PC-3 (cell line): Measurements from ENCODE around the gene LMNTD1. TPM values are rescaled to one million over a fixed set of nuclear protein-coding genes. Genes with fewer than 3 reads are reported as not detected.

Source experiments
- ATAC-seq: fragments of 200-7000 bp; cut with Tn5 transposase; 2 replicates; pipeline ENCODE4 v1.9.1; 2020; ENCODE audit warnings: mild to moderate bottlenecking, moderate library complexity
- BruUV-seq: library from RNA; stranded (reverse); fragments of 400-500 nt; replicated peaks from 2 replicates; lab custom pipeline; 2021; lab: Mats Ljungman, UMichigan
- CTCF ChIA-PET: fragments of 300-600 bp; sonication (Branson Sonifier 250); formaldehyde crosslinking; loops from one replicate; lab custom pipeline; 2022; ENCODE audit warnings: antibody characterized with exemption; lab: Charles Lee
- POLR2A ChIA-PET: fragments of 300-600 bp; sonication (Branson Sonifier 250); formaldehyde crosslinking; loops from one replicate; lab custom pipeline; 2022; ENCODE audit warnings: antibody characterized with exemption; ENCODE audit not compliant: unreplicated experiment; lab: Charles Lee
- DNase-seq: peaks from one replicate; pipeline ENCODE4 v3.0.0-alpha.2; 2015
- H2AFZ ChIP-seq: fragments of 300-600 bp; sonication (generic); 2 replicates; pipeline ENCODE4 v1.6.0; 2016; ENCODE audit warnings: antibody characterized with exemption, low read length
- H3F3A ChIP-seq: fragments of 300-600 bp; sonication (generic); one replicate; pipeline ENCODE4 v1.6.0; 2017; ENCODE audit warnings: antibody characterized with exemption, low read length, control low read depth, mild to moderate bottlenecking; ENCODE audit not compliant: unreplicated experiment
- H3K27ac ChIP-seq: fragments of 300-600 bp; sonication (generic); 2 replicates; pipeline ENCODE4 v1.5.1; 2016; ENCODE audit warnings: mild to moderate bottlenecking, low read length
- H3K27me3 ChIP-seq: fragments of 300-600 bp; sonication (generic); 2 replicates; pipeline ENCODE4 v1.6.1; 2016; ENCODE audit warnings: low read length, mixed read lengths
- H3K36me3 ChIP-seq: fragments of 300-600 bp; sonication (generic); 2 replicates; pipeline ENCODE4 v1.6.1; 2016; ENCODE audit warnings: low read depth, mixed run types, low read length, mixed read lengths
- H3K4me1 ChIP-seq: fragments of 300-600 bp; sonication (generic); 2 replicates; pipeline ENCODE4 v1.5.1; 2016; ENCODE audit warnings: low read length; ENCODE audit not compliant: insufficient read depth
- H3K4me2 ChIP-seq: fragments of 300-600 bp; sonication (generic); 2 replicates; pipeline ENCODE4 v1.6.0; 2016; ENCODE audit warnings: low read length
- H3K4me3 ChIP-seq: fragments of 300-600 bp; sonication (generic); 2 replicates; pipeline ENCODE4 v1.5.1; 2016; ENCODE audit warnings: mild to moderate bottlenecking, low read length, mixed read lengths
- H3K79me2 ChIP-seq: fragments of 300-600 bp; sonication (generic); 2 replicates; pipeline ENCODE4 v1.6.1; 2017; ENCODE audit warnings: low read length, mixed read lengths
- H3K9ac ChIP-seq: fragments of 300-600 bp; sonication (generic); 2 replicates; pipeline ENCODE4 v1.6.0; 2016; ENCODE audit warnings: mild to moderate bottlenecking, low read length
- H3K9me2 ChIP-seq: fragments of 300-600 bp; sonication (generic); replicated peaks from 2 replicates; pipeline ENCODE4 v1.6.1; 2016; ENCODE audit warnings: mixed run types, low read length, mixed read lengths
- H3K9me3 ChIP-seq: fragments of 300-600 bp; sonication (generic); 2 replicates; pipeline ENCODE4 v1.6.1; 2016; ENCODE audit warnings: low read length, mixed read lengths
- H4K20me1 ChIP-seq: fragments of 300-600 bp; sonication (generic); 2 replicates; pipeline ENCODE4 v1.6.1; 2016; ENCODE audit warnings: low read length, mixed read lengths
- EZH2 ChIP-seq: fragments of 300-600 bp; sonication (generic); IDR thresholded peaks from one replicate; pipeline ENCODE4 v1.6.1; 2017; ENCODE audit warnings: antibody characterized with exemption, mild to moderate bottlenecking, low read length; ENCODE audit not compliant: unreplicated experiment
- EZH2phosphoT487 ChIP-seq: fragments of 300-600 bp; sonication (generic); IDR thresholded peaks from 2 replicates; pipeline ENCODE4 v1.6.1; 2018; ENCODE audit warnings: mild to moderate bottlenecking, antibody characterized with exemption, low read length, borderline replicate concordance
- intact Hi-C: fragments of 100-400 bp; cut with micrococcal nuclease; formaldehyde crosslinking; loops from 2 replicates; pipeline ENCODE4 v1.9.0; 2023
- total RNA-seq: library from RNA; depleted of rRNA; stranded (reverse); fragments of >200 nt; gene quantifications from 2 replicates; pipeline ENCODE4 v1.2.3, GENCODE V29; 2014
- TF ChIP-seq, protein P1 (sequence below): fragments of 300-600 bp; sonication (generic); conservative IDR thresholded peaks from 2 replicates; pipeline ENCODE4 v1.5.1; 2017; ENCODE audit warnings: antibody characterized with exemption, low read depth, mild to moderate bottlenecking, low read length

The LMNTD1 gene
- total RNA-seq, 1 experiment from 2014 or later, result not detected

DNA sequence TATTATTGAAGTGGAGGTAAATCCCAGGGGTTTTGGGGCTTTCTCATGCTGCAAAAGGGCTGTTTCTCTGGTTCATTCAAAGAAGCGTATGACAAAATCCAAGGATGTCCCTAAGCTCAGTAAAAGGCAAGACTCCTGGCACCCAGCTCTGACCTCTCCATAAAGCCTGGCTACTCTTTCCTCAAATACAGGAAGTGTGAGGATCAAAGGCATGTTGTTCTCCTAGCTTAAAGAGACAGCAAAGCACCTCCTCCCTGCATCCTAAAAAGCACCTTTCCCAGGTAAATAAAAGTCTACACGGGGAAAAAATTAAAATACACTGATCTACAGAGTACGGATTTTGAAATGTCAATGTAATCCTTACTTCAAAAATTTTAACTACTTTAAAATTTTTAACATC, 118.6 kb downstream of the LMNTD1 start:
- no peak overlapping the region for H3K27ac ChIP-seq
- no peak overlapping the region for H3K4me2 ChIP-seq
- H4K20me1 ChIP-seq, result no peaks in the 10 kb centered on the region
- no TSS peak for BruUV-seq
- intact Hi-C loops, result loop anchor here (10.0 kb wide), 1 partner anchor 380 kb away; no protein-coding TSS in a partner anchor
- no peak overlapping the region for H3K4me3 ChIP-seq
- no peak for ATAC-seq
- ChIA-PET POLR2A (interaction anchor here (0.6 kb wide), 2 partner anchors 34 to 681 kb away, joined by 3 to 9 read pairs; no protein-coding TSS in a partner anchor), CTCF (interaction anchor here (0.8 kb wide), 1 partner anchor 214 kb away, joined by 3 read pairs; no protein-coding TSS in a partner anchor)
- no peaks in the 10 kb centered on the region for H3K9me3 ChIP-seq
- H3K36me3 ChIP-seq, result no peaks in the 10 kb centered on the region
- H3K79me2 ChIP-seq, result no peaks in the 10 kb centered on the region
- H2AFZ ChIP-seq, result no peak overlapping the region
- no peak for DNase-seq
- no peaks in the 10 kb centered on the region for H3F3A ChIP-seq
- no peaks in the 10 kb centered on the region for H3K9me2 ChIP-seq
- H3K27me3 ChIP-seq, result no peaks in the 10 kb centered on the region
- H3K9ac ChIP-seq, result no peak overlapping the region
- peaks cover 20% of the 10 kb centered on the region for H3K4me1 ChIP-seq
- TF ChIP-seq EZH2phosphoT487, result no peak
- TF ChIP-seq, protein P1, sequence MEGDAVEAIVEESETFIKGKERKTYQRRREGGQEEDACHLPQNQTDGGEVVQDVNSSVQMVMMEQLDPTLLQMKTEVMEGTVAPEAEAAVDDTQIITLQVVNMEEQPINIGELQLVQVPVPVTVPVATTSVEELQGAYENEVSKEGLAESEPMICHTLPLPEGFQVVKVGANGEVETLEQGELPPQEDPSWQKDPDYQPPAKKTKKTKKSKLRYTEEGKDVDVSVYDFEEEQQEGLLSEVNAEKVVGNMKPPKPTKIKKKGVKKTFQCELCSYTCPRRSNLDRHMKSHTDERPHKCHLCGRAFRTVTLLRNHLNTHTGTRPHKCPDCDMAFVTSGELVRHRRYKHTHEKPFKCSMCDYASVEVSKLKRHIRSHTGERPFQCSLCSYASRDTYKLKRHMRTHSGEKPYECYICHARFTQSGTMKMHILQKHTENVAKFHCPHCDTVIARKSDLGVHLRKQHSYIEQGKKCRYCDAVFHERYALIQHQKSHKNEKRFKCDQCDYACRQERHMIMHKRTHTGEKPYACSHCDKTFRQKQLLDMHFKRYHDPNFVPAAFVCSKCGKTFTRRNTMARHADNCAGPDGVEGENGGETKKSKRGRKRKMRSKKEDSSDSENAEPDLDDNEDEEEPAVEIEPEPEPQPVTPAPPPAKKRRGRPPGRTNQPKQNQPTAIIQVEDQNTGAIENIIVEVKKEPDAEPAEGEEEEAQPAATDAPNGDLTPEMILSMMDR, result no peak
- no peak for TF ChIP-seq EZH2

DNA sequence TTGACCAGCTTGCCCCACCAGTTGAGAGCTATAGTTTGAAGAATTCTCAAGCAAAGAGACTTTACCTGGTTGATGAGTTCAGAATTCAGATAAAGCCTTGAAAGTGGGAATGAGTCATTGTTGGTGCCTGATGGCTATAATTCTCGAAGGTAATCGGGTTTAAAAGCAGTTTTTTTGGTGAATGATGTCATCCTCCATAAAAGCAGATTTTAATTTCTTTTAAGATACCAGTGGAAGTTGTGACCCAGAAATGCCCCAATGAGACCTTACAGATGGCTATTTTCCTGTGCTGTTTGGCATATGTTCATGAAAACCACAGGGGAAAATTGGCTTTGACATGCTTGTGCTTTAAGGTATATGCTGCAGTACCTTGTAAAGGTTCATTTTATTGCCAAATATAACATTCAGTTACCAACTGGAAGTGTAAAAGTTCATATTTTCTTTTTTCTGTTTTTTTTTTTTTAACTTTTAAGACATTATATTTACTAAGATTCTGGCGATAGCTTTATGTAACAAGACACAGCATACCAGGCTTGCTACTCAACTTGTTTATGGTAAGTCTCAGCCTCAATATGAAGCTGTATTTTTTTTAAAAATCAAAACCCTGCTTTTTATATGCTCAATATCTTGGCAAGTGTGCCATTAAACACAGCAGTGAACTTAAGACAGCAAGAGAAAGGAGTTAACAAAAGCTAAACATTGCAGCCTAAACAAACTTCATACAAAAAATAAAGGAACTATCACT, 119.3 kb downstream of the LMNTD1 start:
- ChIA-PET POLR2A (interaction anchor here (0.6 to 0.7 kb wide), 3 partner anchors 168 to 1258 kb away, joined by 3 to 4 read pairs (median 3); no protein-coding TSS in a partner anchor), CTCF (interaction anchor here (0.5 kb wide), 1 partner anchor 419 kb away, joined by 3 read pairs; no protein-coding TSS in a partner anchor)
- peaks cover 20% of the 10 kb centered on the region for H3K4me1 ChIP-seq
- no peak overlapping the region for H2AFZ ChIP-seq
- no peaks in the 10 kb centered on the region for H3F3A ChIP-seq
- no peaks in the 10 kb centered on the region for H3K36me3 ChIP-seq
- H3K27me3 ChIP-seq, result no peaks in the 10 kb centered on the region
- H3K4me2 ChIP-seq, result peak overlapping the region; percentile 47
- TF ChIP-seq EZH2, result no peak
- TF ChIP-seq, protein P1, result no peak
- TF ChIP-seq EZH2phosphoT487, result no peak
- BruUV-seq, result no TSS peak
- no peaks in the 10 kb centered on the region for H3K79me2 ChIP-seq
- H3K27ac ChIP-seq, result no peak overlapping the region
- no peaks in the 10 kb centered on the region for H3K9me3 ChIP-seq
- no peaks in the 10 kb centered on the region for H3K9me2 ChIP-seq
- intact Hi-C loops, result loop anchor here (10.0 kb wide), 1 partner anchor 381 kb away; no protein-coding TSS in a partner anchor
- ATAC-seq (peak; percentile 48), DNase-seq (peak; percentile 60)
- no peaks in the 10 kb centered on the region for H4K20me1 ChIP-seq
- H3K9ac ChIP-seq, result no peak overlapping the region
- H3K4me3 ChIP-seq, result no peak overlapping the region
